Measurements from ENCODE around the gene CCR8.
"Not testable (repeated sequence)": the region's sequence is repeated elsewhere in the genome, so short reads cannot be mapped to it uniquely, and the experiment has no call there.

The CCR8 gene

GRCh38 chr3:39315420-39315819 lies 14.1 kb upstream of the CCR8 start:
- H3K4me3 ChIP-seq (ENCODE audit: low read length), result no peak overlapping the region
- DNase-seq (ENCODE audit: low read depth), result no peak
- no peak for TF ChIP-seq CTCF (conservative IDR thresholded peaks at IDR 0.05; ENCODE audit: low read length)

GRCh38 chr3:39317571-39318169 lies 11.8 kb upstream of the CCR8 start:
- H3K4me3 ChIP-seq (ENCODE audit: low read length), result no peak overlapping the region
- DNase-seq (ENCODE audit: low read depth), result no peak
- no peak for TF ChIP-seq CTCF (conservative IDR thresholded peaks at IDR 0.05; ENCODE audit: low read length)

DNA sequence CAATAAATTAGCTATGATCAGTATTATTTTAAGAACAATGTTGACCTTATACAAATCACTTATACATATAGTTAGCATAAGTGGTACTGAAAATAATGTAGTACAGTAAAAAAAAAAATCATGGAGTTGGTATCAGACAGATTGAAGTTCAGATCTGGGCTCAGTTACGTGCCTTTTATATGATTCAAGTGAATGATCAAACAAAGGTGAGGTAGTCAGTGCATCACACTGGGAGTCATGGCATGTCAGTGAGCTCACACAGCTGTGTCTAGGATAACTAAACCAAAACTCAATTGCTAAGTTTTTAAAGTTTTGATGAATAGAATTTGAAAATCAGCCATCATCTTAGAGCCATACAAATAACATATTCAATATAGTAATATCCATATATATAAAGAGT lies 11.2 kb upstream of the CCR8 start:
- TF ChIP-seq CTCF (conservative IDR thresholded peaks at IDR 0.05; ENCODE audit: low read length), result no peak
- no peak overlapping the region for H3K4me3 ChIP-seq (ENCODE audit: low read length)
- no peak for DNase-seq (ENCODE audit: low read depth)

- TF ChIP-seq CTCF (conservative IDR thresholded peaks at IDR 0.05; ENCODE audit: low read length), result no peak
- no peak for DNase-seq (ENCODE audit: low read depth)
Measured at GRCh38 chr3:39319249-39319648, 10.3 kb upstream of the CCR8 start.

DNA sequence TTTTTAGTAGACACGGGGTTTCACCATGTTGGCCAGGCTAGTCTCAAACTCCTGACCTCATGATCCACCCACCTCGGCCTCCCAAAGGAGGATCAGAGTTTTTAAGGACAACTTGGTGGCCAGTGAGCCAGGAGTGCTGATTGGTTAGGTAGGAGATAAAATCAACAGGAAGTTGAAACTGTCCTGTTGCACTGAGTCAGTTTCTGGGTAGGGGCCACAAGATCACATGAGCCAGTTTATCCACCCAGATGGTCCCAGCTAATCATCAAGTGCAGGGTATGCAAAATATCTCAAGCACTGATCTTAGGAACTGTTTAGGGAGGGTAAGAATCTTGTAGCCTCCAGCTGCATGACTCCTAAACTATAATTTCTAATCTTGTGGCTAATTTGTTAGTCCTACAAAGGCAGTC lies 7.9 kb upstream of the CCR8 start:
- DNase-seq (ENCODE audit: low read depth); H3K4me3 ChIP-seq (ENCODE audit: low read length): not testable (repeated sequence)

More at GRCh38 chr3:39319249-39319648, 10.3 kb upstream of the CCR8 start:
- H3K4me3 ChIP-seq (ENCODE audit: low read length), result no peak overlapping the region

DNA sequence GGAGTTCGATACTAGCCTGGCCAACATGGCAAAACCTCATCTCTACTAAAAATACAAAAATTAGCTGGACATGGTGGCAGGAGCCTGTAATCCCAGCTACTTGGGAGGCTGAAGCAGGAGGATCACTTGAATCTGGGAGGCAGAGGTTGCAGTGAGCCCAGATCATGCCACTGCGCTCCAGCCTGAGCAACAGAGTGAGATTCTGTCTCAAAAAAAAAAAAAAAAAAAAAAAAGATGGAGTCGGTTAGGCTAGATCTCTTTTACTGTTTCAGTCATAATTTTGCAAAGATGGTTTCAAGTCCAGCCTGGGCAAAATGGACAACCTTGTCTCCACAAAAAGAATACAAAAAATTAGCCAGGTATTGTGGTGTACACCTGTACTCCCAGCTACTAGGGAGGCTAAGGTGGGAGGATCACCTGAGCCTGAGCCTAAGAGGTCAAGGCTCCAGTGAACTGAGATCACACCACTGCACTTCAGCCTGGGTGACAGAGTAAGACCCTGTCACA lies 7.2 kb upstream of the CCR8 start:
- not testable (repeated sequence) for H3K4me3 ChIP-seq (ENCODE audit: low read length); DNase-seq (ENCODE audit: low read depth)

DNA sequence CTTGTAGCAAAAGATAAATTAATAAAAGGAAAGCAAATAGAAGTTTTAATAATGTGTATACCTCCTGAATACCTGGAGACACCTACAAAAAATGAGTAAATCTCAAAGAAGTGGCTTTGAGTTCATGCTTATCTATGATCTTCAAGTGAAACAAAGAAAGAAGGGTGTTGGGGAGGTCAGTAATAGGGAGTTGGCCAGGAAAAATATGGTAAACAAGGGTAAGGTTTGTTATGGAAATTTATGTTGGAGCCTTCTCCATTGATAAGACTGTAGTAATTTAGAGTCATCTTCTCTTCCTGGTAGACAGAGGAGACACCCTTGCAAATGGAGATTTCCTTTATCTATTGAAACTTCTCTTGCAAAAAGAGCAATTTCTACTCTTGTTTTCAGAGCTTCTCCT lies 6.6 kb upstream of the CCR8 start:
- DNase-seq (ENCODE audit: low read depth), result no peak
- H3K4me3 ChIP-seq (ENCODE audit: low read length), result no peak overlapping the region
- no peak for TF ChIP-seq CTCF (conservative IDR thresholded peaks at IDR 0.05; ENCODE audit: low read length)

DNA sequence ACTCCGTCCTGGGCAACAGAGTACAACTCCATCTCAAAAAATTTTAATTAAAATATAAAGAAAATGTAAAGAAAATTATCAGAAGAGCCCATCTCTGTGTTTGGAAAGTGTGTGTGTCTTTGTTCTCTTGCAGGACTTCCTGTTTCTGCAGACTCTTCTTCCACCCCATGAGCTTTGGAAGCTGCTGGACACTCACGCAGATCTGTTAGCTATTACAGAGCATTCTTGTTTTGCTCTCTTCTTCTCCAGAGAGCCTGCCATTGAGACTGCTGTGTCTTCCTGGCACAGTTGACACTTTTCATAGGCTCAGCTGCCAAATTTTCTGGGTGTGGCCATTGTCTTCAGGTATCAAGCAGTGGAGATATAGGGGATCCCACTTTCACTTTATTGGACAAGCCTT lies 6.0 kb upstream of the CCR8 start:
- no peak for DNase-seq (ENCODE audit: low read depth)
- H3K4me3 ChIP-seq (ENCODE audit: low read length), result no peak overlapping the region
- TF ChIP-seq CTCF (conservative IDR thresholded peaks at IDR 0.05; ENCODE audit: low read length), result no peak

All from AG10803 (cell line).